Measurements from ENCODE around the gene CDK8. TPM values are rescaled to one million over a fixed set of nuclear protein-coding genes. Genes with fewer than 3 reads are reported as not detected.

The CDK8 gene
- total RNA-seq, 4 donors from 2014 or later: 20.3 to 26.3 (median 23.8) TPM

GRCh38 chr13:26435646-26436045 lies 181.7 kb downstream of the CDK8 start:
- intact Hi-C loops (cut with DNase I): no loop called here
- H3K27me3 ChIP-seq: no peaks in the 10 kb centered on the region
- peaks cover 0 to 44% (median 24%) of the 10 kb centered on the region in 4 donors for H3K9me3 ChIP-seq
- peaks cover 0 to 9% (median 8%) of the 10 kb centered on the region in 4 donors for H3K4me1 ChIP-seq
- 78% methylated on average over 2 of the region's 3 CpGs for WGBS
- H3K27ac ChIP-seq (replicated peaks in 1 of 4): no peak overlapping the region
- no peak for TF ChIP-seq CTCF (IDR thresholded peaks at IDR 0.05)
- TF ChIP-seq POLR2AphosphoS5 (IDR thresholded peaks at IDR 0.05): no peak
- no peak for TF ChIP-seq POLR2A (IDR thresholded peaks at IDR 0.05; ENCODE audit: low read depth)
- TF ChIP-seq EP300 (IDR thresholded peaks at IDR 0.05): no peak
- no peak for DNase-seq (ENCODE audit: extremely low spot score)
- no peak overlapping the region for H3K4me3 ChIP-seq
- H3K36me3 ChIP-seq: no peaks in the 10 kb centered on the region

DNA sequence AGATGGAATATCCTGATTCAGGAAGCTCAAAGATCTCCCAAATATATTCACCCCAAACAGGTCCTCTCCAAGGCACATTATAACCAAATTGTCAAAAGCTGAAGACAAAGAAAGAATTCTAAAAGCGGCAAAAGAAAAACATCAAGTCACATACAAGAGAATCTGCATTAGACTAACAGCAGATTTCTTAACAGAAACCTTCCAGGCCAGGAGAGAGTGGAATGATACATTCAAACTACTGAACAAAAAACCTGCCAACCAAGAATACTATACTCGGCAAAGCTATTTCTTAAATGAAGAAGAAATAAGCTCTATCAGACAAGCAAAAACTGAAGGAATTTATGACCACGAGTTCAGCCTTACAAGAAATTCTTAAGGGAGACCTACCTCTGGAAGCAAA lies 183.0 kb downstream of the CDK8 start:
- no peaks in the 10 kb centered on the region for H3K36me3 ChIP-seq
- no peak overlapping the region for H3K27ac ChIP-seq (replicated peaks in 1 of 4)
- intact Hi-C loops (cut with DNase I): no loop called here
- 86% methylated on average over 3 of the region's 3 CpGs for WGBS
- peaks cover 0 to 44% (median 24%) of the 10 kb centered on the region in 4 donors for H3K9me3 ChIP-seq
- H3K4me3 ChIP-seq: no peak overlapping the region
- no peaks in the 10 kb centered on the region for H3K27me3 ChIP-seq
- TF ChIP-seq POLR2A (IDR thresholded peaks at IDR 0.05; ENCODE audit: low read depth) (no peak), EP300 (IDR thresholded peaks at IDR 0.05) (no peak), CTCF (IDR thresholded peaks at IDR 0.05) (no peak), POLR2AphosphoS5 (IDR thresholded peaks at IDR 0.05) (no peak)
- H3K4me1 ChIP-seq: peaks cover 0 to 4% (median 2%) of the 10 kb centered on the region in 4 donors
- DNase-seq (ENCODE audit: extremely low spot score): no peak

GRCh38 chr13:26440111-26440510 lies 186.2 kb downstream of the CDK8 start:
- WGBS: 65% methylated on average over 3 of the region's 3 CpGs
- H3K27me3 ChIP-seq: no peaks in the 10 kb centered on the region
- no peaks in the 10 kb centered on the region for H3K36me3 ChIP-seq
- H3K27ac ChIP-seq (replicated peaks in 1 of 4): peak overlapping the region in 1 of 4 donors; percentile 13
- no peak for DNase-seq (ENCODE audit: extremely low spot score)
- intact Hi-C loops (cut with DNase I): no loop called here
- peaks cover 0 to 24% (median 20%) of the 10 kb centered on the region in 4 donors for H3K4me1 ChIP-seq
- TF ChIP-seq EP300 (IDR thresholded peaks at IDR 0.05) (no peak), POLR2A (IDR thresholded peaks at IDR 0.05; ENCODE audit: low read depth) (no peak), POLR2AphosphoS5 (IDR thresholded peaks at IDR 0.05) (no peak), CTCF (IDR thresholded peaks at IDR 0.05) (no peak)
- peaks cover 0 to 44% (median 24%) of the 10 kb centered on the region in 4 donors for H3K9me3 ChIP-seq
- H3K4me3 ChIP-seq: no peak overlapping the region

GRCh38 chr13:26441476-26441875 lies 187.5 kb downstream of the CDK8 start:
- H3K36me3 ChIP-seq: no peaks in the 10 kb centered on the region
- intact Hi-C loops (cut with DNase I): no loop called here
- 89% methylated on average over 8 of the region's 8 CpGs for WGBS
- H3K27me3 ChIP-seq: no peaks in the 10 kb centered on the region
- peak overlapping the region; percentile 57 to 79 (median 74) for H3K27ac ChIP-seq (replicated peaks in 1 of 4)
- peaks cover 0 to 33% (median 20%) of the 10 kb centered on the region in 4 donors for H3K9me3 ChIP-seq
- TF ChIP-seq POLR2A (IDR thresholded peaks at IDR 0.05; ENCODE audit: low read depth): no peak
- TF ChIP-seq POLR2AphosphoS5 (IDR thresholded peaks at IDR 0.05): no peak
- no peak for TF ChIP-seq CTCF (IDR thresholded peaks at IDR 0.05)
- no peak for TF ChIP-seq EP300 (IDR thresholded peaks at IDR 0.05)
- no peak overlapping the region for H3K4me3 ChIP-seq
- peaks cover 0 to 24% (median 20%) of the 10 kb centered on the region in 4 donors for H3K4me1 ChIP-seq
- no peak for DNase-seq (ENCODE audit: extremely low spot score)

- Histone ChIP-seq H3K4me1 (peaks cover 0 to 24% (median 20%) of the 10 kb centered on the region in 4 donors), H3K27ac (replicated peaks in 1 of 4) (peak overlapping the region; percentile 57 to 79 (median 74)), H3K36me3 (no peaks in the 10 kb centered on the region), H3K4me3 (no peak overlapping the region), H3K9me3 (peaks cover 0 to 22% (median 9%) of the 10 kb centered on the region in 4 donors), H3K27me3 (no peaks in the 10 kb centered on the region)
- DNase-seq (ENCODE audit: extremely low spot score): no peak
- TF ChIP-seq POLR2A (IDR thresholded peaks at IDR 0.05; ENCODE audit: low read depth) (no peak), POLR2AphosphoS5 (IDR thresholded peaks at IDR 0.05) (peak in 1 of 2 donors; percentile 60)
- 36% methylated on average over 1 of the region's 1 CpG for WGBS
- intact Hi-C loops (cut with DNase I): no loop called here
Measured at GRCh38 chr13:26442541-26442940, 188.6 kb downstream of the CDK8 start.

Data from esophagus muscularis mucosa (tissue), 4 donors.